ENCODE measurements around the gene PIWIL1. TPM values are rescaled to one million over a fixed set of nuclear protein-coding genes. Genes with fewer than 3 reads are reported as not detected.

PIWIL1 gene
- total RNA-seq, 1 donor from 2014 or later: not detected

GRCh38 chr12:130420071-130420470 is 82.4 kb downstream of the PIWIL1 start:
- peaks cover 12% of the 10 kb centered on the region for H3K27me3 Mint-ChIP-seq (ENCODE audit: low read depth)
- H3K27ac Mint-ChIP-seq (ENCODE audit: unreplicated experiment): no peak overlapping the region
- DNase-seq (ENCODE audit: low spot score): no peak
- no peak overlapping the region for H3K4me3 Mint-ChIP-seq (ENCODE audit: unreplicated experiment)
- no peaks in the 10 kb centered on the region for H3K9me3 Mint-ChIP-seq (ENCODE audit: low read depth)
- no peaks in the 10 kb centered on the region for H3K4me1 Mint-ChIP-seq (ENCODE audit: low read depth)
- no peak for TF ChIP-seq CTCF (IDR thresholded peaks at IDR 0.05)
- no peaks in the 10 kb centered on the region for H3K36me3 Mint-ChIP-seq (ENCODE audit: low read depth)

- H3K36me3 Mint-ChIP-seq (ENCODE audit: low read depth): no peaks in the 10 kb centered on the region
- no peak overlapping the region for H3K27ac Mint-ChIP-seq (ENCODE audit: unreplicated experiment)
- H3K27me3 Mint-ChIP-seq (ENCODE audit: low read depth): peaks cover 7% of the 10 kb centered on the region
- DNase-seq (ENCODE audit: low spot score): no peak
- TF ChIP-seq CTCF (IDR thresholded peaks at IDR 0.05): no peak
- H3K9me3 Mint-ChIP-seq (ENCODE audit: low read depth): no peaks in the 10 kb centered on the region
- no peaks in the 10 kb centered on the region for H3K4me1 Mint-ChIP-seq (ENCODE audit: low read depth)
- no peak overlapping the region for H3K4me3 Mint-ChIP-seq (ENCODE audit: unreplicated experiment)
Observed at GRCh38 chr12:130421896-130422295, 84.2 kb downstream of the PIWIL1 start.

Other genes with a start within 250 kb of the PIWIL1 start
- 0.19 to 0.40 TPM (median 0.31 TPM) in 3 replicates for gene FZD10, start 175.4 kb upstream of the PIWIL1 start, total RNA-seq

All from chondrocyte (in vitro differentiated cells).